ENCODE measurements around the gene CABLES1. TPM values are rescaled to one million over a fixed set of nuclear protein-coding genes. Genes with fewer than 3 reads are reported as not detected.
"Not testable (repeated sequence)": the region's sequence is repeated elsewhere in the genome, so short reads cannot be mapped to it uniquely, and the experiment has no call there.

The CABLES1 gene
- total RNA-seq, 1 donor from 2014 or later = 7.7 TPM

- no peak for DNase-seq (ENCODE audit: low read depth)
Observed at GRCh38 chr18:23239885-23240608, 104.8 kb downstream of the CABLES1 start.

GRCh38 chr18:23240609-23240930, 105.3 kb downstream of the CABLES1 start:
- no peak for DNase-seq (ENCODE audit: low read depth)

GRCh38 chr18:23241833-23242496, 106.7 kb downstream of the CABLES1 start:
- not testable (repeated sequence) for DNase-seq (ENCODE audit: low read depth)

- no peak for DNase-seq (ENCODE audit: low read depth)
Observed at GRCh38 chr18:23243178-23243577, 107.9 kb downstream of the CABLES1 start.

- no peak for DNase-seq (ENCODE audit: low read depth)
Observed at GRCh38 chr18:23243816-23244215, 108.5 kb downstream of the CABLES1 start.

GRCh38 chr18:23244401-23244800, 109.1 kb downstream of the CABLES1 start:
- no peak for DNase-seq (ENCODE audit: low read depth)

- no peak for DNase-seq (ENCODE audit: low read depth)
Observed at GRCh38 chr18:23245461-23245860, 110.2 kb downstream of the CABLES1 start.

GRCh38 chr18:23247331-23247730, 112.0 kb downstream of the CABLES1 start:
- DNase-seq (ENCODE audit: low read depth) = no peak

GRCh38 chr18:23247896-23248295, 112.6 kb downstream of the CABLES1 start:
- no peak for DNase-seq (ENCODE audit: low read depth)

GRCh38 chr18:23248826-23249225, 113.5 kb downstream of the CABLES1 start:
- no peak for DNase-seq (ENCODE audit: low read depth)

- DNase-seq (ENCODE audit: low read depth) = no peak
Observed at GRCh38 chr18:23249348-23249747, 114.1 kb downstream of the CABLES1 start.

GRCh38 chr18:23250893-23251656, 115.8 kb downstream of the CABLES1 start:
- peak; percentile 33 for DNase-seq (ENCODE audit: low read depth)

GRCh38 chr18:23253630-23254029, 118.3 kb downstream of the CABLES1 start:
- no peak for DNase-seq (ENCODE audit: low read depth)

GRCh38 chr18:23257137-23257536, 121.9 kb downstream of the CABLES1 start:
- DNase-seq (ENCODE audit: low read depth) = peak; percentile 40

GRCh38 chr18:23257686-23258565, 122.6 kb downstream of the CABLES1 start:
- peak; percentile 18 for DNase-seq (ENCODE audit: low read depth)

- no peak for DNase-seq (ENCODE audit: low read depth)
Observed at GRCh38 chr18:23258566-23259469, 123.5 kb downstream of the CABLES1 start.

- DNase-seq (ENCODE audit: low read depth) = peak; percentile 77
Observed at GRCh38 chr18:23259701-23260681, 124.7 kb downstream of the CABLES1 start.

GRCh38 chr18:23260926-23261590, 125.8 kb downstream of the CABLES1 start:
- peak; percentile 22 for DNase-seq (ENCODE audit: low read depth)

All from renal cortical epithelial cell (primary cell).